HG02678 (cell line): ENCODE measurements around the gene SLC12A8.

Source experiments
- ATAC-seq: cut with Tn5 transposase; IDR thresholded peaks from one replicate; pipeline ENCODE4 v1.9.1; 2021; ENCODE audit warnings: mild to moderate bottlenecking, moderate library complexity; ENCODE audit not compliant: unreplicated experiment

Gene SLC12A8

DNA sequence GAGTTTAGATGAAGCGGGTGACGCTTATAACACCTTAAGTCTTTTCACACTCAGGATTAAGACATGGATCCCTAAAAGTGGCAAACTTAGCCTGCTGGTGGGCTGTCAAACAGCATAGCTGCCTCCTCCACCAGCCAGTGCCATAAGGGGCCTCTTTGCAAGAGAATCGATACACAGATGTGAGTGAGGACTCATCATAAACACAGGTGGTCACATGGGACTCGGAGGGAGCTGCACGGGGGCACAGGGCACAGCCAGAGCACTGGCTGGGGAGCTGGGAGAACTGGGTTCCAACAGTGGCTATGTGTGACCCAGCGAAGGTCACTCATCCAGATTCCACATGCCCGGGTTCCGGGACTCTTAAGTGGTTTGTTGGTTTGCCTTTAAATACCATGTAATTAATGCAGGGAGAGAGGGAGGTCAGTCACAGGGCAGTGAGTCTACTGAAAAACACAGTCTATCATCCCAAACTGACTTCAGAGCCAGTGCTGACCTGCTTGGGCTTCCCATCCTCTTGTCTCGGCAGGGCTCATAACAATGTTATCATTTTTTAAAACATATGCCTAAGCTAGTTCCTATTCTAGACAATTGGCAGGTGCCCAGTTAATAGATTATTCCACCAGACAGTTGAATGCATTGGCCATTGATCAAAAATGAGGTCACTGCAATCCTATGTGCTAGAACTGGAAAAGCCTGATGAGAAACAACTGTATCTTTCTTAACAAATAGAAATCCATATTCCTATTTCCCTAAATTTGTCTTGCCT is 51.8 kb downstream of the SLC12A8 start:
- no peak for ATAC-seq

DNA sequence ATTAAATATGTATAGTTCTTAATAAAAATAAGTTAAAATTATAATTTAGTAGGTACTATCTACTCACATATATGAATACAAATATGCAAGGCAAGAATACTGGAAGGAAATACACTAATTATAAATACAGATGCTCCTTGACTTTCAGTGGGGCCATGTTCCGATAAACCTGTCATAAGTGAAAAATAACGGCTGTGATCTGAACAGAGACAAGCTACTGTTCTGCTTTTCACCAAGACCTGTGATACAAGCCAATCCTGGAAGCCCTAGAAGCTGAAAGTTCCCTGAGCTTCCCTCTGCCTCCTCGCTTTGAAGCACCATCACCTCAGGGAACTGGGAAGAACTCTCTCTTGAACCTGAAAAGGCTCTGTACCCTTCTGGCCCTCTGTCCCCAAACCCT is 55.4 kb downstream of the SLC12A8 start:
- no peak for ATAC-seq

DNA sequence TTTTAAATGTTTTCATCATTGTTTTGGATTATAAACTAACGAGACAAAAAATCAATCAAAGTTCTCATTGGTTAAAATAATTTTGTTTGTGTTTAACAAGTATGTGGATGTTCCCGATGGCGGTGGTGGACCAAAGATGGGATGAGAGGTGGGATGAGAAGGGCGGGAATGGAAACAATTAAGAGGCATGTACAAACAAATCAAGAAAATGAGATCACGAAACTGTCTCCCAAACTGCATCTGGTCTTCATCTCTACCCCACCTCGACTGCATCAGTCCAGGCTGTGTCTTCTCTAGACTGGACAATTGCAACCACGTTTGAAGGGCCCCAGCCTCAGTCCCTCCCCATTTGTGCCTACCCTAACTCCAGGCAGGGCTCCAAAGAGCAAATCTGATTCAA is 56.1 kb downstream of the SLC12A8 start:
- ATAC-seq = no peak

DNA sequence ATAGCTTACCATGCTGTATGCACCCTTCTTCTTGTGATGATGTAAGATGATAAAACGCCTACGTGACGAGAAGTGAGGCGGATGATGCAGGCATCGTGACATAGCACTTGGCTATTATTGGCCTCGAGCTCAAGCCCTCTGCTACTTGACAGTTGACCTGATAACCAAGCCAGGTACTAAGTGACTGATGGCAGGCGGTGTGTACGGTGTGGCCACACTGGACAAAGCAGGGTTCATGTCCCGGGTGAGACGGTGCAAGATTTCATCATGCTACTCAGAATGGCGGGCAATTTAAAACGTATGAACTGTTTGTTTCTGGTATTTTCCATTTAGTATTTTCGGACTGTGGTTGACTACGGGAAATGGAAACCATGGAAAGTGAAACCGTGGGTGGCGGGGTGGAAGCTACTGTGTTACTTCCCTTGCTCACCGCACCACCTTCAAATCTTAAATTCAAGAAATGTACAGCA is 57.7 kb downstream of the SLC12A8 start:
- ATAC-seq = no peak

DNA sequence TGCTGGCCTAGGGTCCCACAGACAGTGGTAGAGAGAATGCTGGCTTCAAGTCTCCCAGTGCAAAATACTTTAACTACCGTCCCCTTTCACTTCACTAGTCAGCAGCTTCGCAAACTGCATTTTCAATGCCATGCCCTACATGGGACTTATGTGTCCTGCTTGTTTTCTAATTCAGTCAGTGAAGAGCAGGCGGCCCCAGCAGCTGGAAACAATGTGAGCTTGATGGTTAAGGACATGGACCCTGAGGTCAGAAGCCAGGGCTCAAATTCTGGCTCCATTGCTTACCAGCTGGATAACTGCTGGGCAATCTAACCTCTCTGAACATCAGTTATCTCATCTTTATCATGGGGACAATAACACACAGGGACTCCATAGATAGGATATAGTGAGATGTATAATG is 58.4 kb downstream of the SLC12A8 start:
- ATAC-seq = no peak

DNA sequence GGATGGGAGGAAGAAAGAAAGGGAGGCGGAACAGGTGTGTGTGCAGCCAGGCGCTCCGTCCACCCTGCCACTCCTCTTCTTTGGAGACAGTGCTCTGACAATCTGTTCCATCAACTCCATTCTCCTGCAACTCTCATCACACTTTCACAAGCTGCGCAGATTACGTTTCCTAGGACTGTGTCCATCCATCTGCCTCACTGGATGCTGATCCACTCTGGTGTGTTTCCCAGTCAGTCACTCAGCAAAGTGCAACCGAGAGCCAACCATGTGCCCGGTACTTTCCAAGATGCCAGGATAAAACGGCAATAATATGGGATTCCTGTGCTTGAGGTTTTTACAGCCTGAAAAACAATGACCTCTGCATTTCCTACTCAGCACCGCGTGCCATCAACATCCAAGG is 59.6 kb downstream of the SLC12A8 start:
- ATAC-seq = no peak

DNA sequence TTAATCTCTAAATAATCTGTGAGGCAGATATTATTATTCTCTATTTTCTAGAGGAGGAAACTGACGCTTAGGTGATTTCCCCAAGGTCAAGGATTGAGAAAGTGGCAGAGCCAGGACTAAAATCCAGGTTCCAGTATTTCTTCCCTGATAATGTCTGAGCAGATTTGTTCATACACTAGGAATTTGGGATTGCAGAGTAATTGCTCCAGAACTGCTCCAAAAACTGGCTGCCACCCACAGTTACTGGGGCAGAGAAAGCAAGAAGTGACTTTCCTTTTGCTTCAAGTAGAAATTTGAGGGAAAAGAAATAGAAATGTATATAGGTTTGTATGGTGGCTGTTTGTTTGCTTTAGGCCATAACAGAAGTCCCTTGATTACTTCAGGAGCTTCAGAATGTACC is 60.6 kb downstream of the SLC12A8 start:
- ATAC-seq = no peak

DNA sequence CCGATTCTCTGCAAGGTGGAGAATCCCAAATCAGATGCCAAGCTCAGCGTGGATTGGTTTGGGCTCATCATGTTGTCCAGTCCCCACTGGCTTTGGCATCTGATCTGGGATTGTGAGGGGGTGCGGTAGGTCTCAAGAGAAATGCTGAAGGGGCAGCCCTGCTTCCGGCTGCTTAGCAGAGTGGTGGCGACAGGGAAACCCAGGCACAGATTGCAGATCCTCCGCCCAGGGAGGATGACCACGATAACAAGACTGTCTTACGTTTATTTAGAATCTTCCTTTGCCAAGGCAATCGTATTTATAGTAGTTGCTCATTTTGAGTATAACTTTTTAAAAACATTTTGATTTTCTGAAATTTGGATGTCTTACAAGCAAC is 61.1 kb downstream of the SLC12A8 start:
- no peak for ATAC-seq

DNA sequence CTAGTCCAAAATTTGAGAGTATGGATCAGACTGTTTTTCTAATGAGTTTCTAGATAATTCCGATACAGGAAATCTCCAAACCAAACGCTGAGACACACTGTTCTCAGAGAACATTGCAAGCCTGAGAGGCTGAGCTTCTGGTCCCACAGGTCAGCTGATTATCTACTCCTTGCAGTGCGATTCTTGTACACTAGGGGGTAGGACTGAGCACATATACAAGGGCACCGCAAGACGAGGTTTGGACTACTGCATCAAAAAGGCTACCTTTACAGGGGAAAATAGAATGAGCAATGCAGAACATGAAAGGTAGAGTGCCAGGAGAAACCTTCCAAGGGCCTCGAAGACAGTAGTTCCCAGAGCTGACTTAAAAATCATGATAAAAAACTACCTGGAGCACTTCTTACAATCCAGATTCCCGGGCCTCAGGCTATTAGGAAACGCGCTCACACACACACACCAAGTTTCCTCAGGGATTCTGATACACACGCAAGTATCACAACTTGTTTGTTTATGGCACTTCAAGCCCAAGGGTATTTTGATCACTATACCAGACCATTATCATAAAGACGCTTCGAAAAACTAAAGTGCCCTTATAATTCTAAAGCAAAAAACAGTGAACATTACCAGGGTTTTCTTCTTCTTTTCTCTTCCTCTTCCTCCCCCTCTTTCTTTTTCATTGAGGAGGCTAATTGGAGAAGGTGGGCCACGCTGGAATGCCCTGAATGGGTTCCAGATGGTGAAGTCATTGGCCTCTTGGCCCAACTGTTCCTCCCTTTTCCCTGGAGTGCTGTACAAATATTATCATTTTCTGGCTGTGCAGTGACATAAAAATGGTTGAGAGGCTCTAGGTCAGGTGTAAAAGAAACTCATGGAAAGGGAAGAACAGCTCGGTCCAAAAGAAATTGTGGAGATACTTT is 61.8 kb downstream of the SLC12A8 start:
- ATAC-seq = no peak

DNA sequence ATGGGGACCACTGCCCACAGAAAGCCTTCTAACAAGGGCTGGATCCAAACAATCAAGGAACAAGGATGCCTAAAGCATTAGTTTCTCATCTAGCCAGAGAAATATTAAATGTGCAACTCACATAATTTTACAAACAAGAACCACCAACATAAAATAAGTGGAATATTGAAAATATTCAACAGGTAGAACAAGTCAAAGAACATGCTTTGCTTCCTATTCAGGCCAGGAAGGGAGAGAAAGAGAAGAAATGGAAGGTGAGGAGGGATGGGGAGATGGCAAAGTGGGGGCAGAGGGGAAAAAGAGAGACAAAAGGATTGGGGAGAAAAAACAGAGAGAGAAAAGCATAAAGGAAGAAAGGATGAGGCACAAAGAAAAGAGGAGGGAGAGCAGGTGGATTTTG is 63.1 kb downstream of the SLC12A8 start:
- ATAC-seq = no peak

DNA sequence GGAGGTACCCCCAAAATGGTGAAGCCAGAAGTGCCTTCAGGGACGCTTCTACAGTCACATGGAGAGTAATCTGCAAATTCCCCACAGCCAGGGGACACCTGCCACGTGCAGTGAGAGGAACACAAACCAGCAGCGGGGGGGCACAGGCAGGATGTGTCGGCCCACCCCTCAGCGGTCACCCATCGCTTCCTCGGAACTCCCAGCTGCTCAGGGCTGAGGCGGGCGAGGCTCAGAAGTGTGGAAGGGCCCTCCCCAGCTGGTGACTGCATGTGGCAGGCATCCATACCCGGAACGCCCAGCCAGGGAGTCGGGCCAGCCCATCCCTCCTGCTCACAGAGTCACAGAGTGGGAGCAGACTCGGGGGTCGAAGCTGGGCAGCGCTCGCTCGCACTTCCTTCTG is 63.7 kb downstream of the SLC12A8 start:
- ATAC-seq = no peak

DNA sequence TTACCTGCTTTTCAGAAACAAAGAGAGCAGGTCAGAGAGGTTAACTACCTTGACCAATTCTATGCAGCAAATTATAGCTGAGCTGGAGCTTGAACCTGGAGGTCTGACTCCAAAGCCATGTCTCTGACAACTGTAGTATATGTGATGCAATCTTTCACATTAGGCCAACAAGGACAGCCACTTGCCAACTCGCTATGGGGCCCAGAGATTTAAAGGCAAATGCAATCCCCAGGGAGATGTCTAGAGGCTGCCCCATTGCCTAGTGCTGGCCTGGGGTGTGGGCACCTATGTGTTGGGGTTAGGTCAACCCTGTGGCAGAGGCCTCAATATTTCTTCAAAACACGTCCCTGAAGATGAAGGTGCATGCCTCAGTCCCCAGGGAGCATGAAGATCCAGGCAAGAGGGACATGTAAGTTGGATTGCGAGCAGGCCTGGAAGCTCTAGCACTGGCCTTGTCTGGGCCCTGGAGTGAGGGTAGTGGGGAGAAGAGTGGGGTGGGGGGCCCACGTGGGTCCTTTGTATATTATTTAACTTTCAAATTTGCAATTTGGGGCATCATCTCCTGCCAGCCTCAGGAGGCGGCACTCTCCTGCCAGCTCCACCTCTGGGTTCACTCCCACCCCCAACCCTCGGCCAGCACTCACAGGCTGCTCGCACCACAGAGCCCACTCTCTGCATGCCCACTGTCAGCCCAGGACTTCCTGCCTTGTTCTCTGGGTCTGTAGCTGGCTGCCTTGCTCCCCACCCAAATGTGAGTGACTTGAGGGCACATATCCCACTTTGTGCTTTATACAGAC is 64.3 kb downstream of the SLC12A8 start:
- no peak for ATAC-seq

DNA sequence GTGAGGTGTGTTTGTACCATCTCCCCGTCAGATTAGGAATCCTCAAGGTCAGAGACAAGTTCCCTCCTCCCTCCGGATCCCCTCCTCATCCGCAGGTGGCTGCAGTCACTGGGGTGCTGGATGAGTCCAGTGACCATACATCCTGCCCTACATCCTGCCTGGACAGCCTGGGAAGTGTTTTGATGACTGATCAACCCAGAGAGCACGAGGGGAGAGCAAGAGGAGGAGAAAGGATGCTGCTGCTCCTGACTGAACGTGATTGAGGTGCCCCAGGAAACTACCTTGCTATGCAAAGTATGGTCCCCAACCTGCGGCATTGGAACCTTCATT is 65.1 kb downstream of the SLC12A8 start:
- ATAC-seq = no peak

DNA sequence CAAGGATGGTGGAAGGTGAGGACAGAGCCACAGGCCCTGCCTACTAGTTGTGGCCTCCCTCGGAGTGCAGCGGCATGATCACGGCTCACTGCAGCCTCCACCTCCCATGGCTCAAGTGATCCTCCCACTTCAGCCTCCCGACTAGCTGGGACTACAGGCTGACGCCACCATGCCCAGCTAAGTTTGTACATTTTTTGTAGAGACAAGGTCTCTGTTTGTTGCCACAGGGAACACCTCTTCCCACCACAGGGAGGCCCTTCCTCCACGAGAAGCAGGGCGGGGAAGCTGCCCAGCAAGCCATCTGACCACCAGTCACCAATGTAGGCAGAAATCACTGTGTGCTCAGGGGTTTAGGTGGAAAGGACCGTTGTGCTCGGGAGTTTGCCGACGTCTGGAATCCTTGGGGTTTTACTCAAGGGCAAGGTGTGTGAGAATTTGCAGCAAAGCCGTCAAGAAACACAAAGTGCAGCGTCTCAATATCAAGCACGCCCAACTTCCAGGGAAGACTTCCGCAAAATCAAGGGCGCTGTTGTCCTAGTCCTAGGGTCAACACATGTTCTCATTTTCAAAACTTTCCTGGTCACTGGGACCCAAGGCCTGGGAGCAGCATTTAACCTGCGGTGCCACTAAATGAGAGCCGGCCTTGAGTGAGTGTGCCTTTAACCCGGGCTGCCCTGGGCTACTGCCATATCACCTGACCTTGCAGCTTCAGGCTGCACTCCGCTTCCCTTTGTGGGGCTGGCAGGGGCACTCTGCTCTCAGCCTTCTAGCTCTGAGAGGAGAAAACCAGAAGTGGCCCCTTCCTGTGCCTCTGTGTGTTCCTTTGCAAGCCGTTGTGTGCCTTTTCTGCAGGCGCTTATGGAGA is 65.7 kb downstream of the SLC12A8 start:
- peak; percentile 50 for ATAC-seq

DNA sequence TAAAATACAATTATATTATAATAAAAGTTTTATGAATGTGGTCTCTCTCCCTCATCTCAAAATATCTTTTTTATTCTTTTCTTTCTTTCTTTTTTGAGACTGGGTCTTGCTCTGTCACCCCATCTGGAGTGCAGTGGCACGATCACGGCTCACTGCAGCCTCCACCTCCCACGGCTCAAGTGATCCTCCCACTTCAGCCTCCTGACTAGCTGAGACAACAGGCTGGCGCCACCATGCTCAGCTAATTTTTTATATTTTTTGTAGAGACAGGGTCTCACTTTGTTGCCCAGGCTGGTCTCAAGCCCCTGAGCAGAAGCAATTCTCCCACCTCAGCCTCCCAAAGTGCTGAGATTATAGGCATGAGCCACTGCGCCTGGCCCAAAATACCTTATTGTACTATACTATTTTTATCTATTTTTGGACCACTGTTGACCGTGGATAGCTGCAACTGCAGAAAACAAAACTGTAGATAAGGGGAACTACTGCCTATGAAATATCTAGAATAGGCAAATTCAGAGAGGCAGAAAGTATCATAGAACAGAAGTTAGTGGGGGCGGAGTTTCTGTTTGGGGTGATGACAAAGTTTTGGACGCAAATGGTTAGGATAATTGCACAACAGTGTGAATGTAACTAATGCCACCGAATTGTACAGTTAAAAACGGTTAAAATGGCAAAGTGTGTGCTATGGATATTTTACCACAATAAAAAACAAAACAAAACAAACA is 66.6 kb downstream of the SLC12A8 start:
- ATAC-seq = no peak

DNA sequence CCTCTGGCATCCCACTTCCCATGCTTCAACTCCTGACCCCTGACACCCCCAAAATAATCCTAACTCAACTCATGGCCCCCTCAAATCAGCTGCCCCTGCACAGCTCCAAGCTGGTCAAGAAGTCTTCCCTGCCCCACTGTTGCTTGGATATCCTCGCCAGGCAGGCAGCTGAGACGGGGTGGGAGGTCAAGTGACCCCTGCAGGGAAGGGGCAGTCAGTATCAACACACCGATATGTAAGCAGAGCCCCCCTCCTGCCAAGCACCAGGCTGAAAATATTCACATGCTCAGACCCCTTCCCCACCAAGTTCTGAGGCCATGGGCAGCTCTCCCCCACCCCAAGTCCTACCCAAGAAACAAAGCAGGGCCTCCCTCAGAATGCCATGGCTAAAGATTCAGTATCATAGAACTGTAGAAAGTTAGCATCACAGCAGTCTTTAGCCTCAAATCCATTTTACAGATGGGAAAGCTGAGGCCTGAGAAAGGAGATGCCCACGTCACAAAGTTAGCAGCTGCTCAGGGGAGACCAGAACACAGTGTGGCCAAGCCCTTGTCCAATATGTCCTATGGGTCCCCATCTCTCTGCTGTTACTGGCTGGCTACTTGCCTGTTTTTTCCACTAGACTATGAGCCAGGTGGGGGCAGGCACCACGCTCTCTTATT is 67.8 kb downstream of the SLC12A8 start:
- no peak for ATAC-seq

DNA sequence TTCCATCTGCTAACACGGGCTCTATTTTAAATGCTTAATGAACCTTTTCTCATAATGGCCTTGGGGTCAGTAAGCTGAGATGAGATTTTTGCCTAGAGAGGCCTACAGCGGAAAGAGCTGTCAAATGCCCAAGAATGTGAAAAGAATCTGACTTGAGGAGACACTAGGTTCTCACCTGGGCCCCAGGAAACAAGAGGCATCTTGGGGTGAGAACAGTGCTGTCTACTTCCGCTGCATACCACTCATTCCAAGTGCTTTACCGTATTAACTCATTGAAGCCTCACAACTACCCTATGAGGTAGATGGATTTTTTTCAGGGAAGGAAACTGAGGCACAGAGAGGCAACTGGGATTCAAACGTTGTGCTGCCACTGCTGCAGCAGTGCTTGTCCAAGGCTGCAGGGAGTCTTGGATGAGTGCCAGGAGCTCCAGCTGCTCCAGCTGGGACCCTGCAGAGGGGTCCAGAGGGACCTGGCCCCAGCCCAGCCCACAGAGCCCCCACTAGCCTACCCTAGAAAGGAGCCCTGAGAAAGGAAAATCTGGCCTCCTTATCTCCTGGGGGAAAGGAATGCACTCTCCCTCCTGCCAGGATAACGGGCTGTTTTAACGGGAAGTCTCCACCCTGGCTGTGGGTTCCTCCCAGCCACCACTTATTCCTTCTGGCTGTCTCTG is 68.4 kb downstream of the SLC12A8 start:
- no peak for ATAC-seq

DNA sequence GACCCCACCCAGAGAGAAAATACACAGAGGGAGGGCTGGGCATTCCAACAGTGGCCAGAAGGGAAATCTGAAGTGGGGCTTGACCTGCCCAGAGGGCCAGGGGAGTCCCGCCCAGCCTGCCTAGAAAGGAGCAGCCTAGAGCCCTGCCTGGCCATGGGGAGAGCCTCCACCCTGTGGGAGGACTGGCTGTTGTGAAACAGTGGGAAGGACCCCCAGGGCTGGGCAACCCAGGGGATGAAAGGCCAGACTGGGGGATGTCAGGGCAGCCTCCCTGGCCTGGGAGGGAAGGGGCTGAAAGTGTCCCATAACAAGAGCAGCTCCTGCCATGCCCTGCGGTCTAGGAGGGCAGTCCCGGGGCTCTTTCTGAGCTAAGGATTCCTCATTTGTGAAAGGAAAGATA is 69.0 kb downstream of the SLC12A8 start:
- ATAC-seq = no peak

DNA sequence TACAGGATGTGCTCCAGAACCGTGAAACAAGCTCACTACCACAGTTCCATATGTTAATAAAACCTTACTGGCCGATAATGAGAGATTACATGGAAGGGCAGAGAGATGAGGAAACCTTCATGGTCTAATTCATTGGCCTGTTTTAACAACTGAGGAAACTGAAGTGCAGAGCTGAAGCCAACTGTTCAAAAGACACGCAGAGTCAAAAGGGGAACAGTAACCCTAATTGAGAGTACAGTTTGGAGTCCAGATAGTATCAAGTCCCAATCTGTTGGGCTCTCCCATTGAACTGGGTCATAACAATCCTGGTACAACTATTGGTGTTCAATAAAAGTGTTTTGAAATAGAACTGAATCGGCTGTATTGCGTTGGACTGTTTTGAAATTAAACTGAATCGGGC is 69.6 kb downstream of the SLC12A8 start:
- ATAC-seq = no peak
